Stimulated activated CD8-positive, alpha-beta memory T cell treated with anti-CD3 and anti-CD28 coated beads, Interleukin-15, amount 100 ng/mL, for 1 hour (primary cell): ENCODE measurements around the gene KIRREL1.

Source experiments
- DNase-seq: peaks from one replicate; pipeline ENCODE4 v3.0.0-alpha.2; 2020; ENCODE audit warnings: low read depth

KIRREL1 gene

GRCh38 chr1:158146739-158147138, 153.3 kb downstream of the KIRREL1 start:
- DNase-seq: no peak

- DNase-seq: no peak
Measured at GRCh38 chr1:158147401-158147800, 154.0 kb downstream of the KIRREL1 start.

- no peak for DNase-seq
Measured at GRCh38 chr1:158147869-158148268, 154.4 kb downstream of the KIRREL1 start.

- no peak for DNase-seq
Measured at GRCh38 chr1:158148468-158148867, 155.0 kb downstream of the KIRREL1 start.

GRCh38 chr1:158149175-158149574, 155.7 kb downstream of the KIRREL1 start:
- no peak for DNase-seq
